ENCODE results near the gene PROCA1. TPM values are rescaled to one million over a fixed set of nuclear protein-coding genes. Genes with fewer than 3 reads are reported as not detected.
A peak's percentile ranks its signal among the peaks of the same experiment; 100 is the strongest.

PROCA1 gene
- total and polyA plus RNA-seq, 9 of the 15 experiments (the other 6 are each of a cell fraction or from before 2014, with no cell fraction given) = 0.78 to 16.2 (median 5.6) TPM

DNA sequence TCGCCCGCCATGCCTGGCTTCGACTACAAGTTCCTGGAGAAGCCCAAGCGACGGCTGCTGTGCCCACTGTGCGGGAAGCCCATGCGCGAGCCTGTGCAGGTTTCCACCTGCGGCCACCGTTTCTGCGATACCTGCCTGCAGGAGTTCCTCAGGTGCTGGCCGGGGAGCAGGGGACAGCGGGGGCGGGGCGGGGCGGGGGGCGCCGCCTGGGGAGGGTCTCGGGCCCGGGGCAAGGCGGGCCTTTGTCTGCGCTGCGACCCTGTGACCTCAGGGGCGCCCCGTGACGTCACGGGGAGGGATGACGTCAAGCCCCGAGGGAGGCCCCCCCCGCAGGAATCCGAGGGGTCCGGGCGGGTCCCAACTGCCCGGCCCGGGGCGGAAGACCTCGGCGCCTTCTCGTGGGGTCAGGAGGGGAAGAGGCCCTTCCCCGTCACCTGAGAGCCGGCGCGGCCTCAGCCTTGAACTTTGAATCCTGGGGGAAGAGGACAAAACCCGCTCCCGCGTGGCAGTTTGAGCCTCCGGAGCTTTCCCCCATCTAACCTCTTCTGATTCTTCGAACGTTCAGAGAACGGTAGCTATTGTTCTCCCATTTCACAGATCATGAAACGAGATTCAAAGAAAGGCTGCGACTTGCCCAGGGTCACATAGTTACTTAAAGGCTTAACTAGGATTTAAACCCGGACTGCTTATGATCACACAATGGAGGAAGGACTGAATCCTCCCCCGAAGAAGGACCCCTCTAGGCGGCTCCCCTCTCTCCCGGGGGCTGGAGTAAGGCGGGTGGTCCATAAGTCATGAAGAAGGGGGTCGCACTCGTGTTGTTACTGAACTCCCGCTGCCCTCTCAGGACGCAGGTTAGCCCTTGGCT lies 32.6 kb upstream of the PROCA1 start (continued):
- TF ChIP-seq, protein P1, sequence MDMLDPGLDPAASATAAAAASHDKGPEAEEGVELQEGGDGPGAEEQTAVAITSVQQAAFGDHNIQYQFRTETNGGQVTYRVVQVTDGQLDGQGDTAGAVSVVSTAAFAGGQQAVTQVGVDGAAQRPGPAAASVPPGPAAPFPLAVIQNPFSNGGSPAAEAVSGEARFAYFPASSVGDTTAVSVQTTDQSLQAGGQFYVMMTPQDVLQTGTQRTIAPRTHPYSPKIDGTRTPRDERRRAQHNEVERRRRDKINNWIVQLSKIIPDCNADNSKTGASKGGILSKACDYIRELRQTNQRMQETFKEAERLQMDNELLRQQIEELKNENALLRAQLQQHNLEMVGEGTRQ (CRISPR knock-in tag; IDR thresholded peaks at IDR 0.05) = 0 out of 2 replicates have a peak, but pooled peaks have one; percentile 7
- TF ChIP-seq, protein P2, sequence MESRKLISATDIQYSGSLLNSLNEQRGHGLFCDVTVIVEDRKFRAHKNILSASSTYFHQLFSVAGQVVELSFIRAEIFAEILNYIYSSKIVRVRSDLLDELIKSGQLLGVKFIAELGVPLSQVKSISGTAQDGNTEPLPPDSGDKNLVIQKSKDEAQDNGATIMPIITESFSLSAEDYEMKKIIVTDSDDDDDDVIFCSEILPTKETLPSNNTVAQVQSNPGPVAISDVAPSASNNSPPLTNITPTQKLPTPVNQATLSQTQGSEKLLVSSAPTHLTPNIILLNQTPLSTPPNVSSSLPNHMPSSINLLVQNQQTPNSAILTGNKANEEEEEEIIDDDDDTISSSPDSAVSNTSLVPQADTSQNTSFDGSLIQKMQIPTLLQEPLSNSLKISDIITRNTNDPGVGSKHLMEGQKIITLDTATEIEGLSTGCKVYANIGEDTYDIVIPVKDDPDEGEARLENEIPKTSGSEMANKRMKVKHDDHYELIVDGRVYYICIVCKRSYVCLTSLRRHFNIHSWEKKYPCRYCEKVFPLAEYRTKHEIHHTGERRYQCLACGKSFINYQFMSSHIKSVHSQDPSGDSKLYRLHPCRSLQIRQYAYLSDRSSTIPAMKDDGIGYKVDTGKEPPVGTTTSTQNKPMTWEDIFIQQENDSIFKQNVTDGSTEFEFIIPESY (CRISPR knock-in tag; IDR thresholded peaks at IDR 0.05) = peak; percentile 67
- TF ChIP-seq SMARCA4 (IDR thresholded peaks at IDR 0.05) = no peak
